ENCODE measurements around the gene MLH3. TPM values are rescaled to one million over a fixed set of nuclear protein-coding genes. Genes with fewer than 3 reads are reported as not detected.

The MLH3 gene
- total RNA-seq, 1 experiment from 2014 or later, result 23.0 TPM

DNA sequence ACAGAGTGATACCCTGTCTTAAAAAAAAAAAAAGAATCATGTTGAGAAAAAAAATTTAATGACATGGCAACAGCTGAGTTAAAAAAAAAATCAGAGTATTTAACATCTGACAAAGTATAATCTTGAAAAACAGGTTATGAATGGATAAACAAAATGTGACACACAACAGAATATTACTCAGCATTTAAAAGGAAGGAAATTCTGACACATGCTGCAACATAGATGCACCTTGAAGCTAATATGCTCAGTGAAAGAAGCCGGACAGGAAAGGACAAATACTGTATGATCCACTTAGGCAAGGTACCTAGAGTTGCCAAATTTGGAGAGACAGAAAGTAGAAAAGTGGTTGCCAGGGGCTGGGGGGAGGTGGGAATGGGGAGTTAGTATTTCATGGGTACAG, 67.9 kb downstream of the MLH3 start:
- no peak overlapping the region for H3K27ac Mint-ChIP-seq
- Histone ChIP-seq H3K14ac (ENCODE audit: insufficient read depth, low read length) (no peak overlapping the region), H3K9ac (ENCODE audit: extremely low read depth, insufficient read length, low read length) (no peak overlapping the region), H3K4me1 (ENCODE audit: insufficient read depth, low read length) (no peaks in the 10 kb centered on the region; the same call in 1 of the 2 replicates), H3K79me2 (ENCODE audit: insufficient read depth, low read length) (no peaks in the 10 kb centered on the region), H3K56ac (ENCODE audit: insufficient read length, low read depth, low read length) (no peak overlapping the region), H3K4ac (ENCODE audit: low read depth, low read length) (no peak overlapping the region), H3K18ac (ENCODE audit: insufficient read length, low read depth, low read length) (no peak overlapping the region), H3K9me3 (ENCODE audit: control insufficient read depth, low read depth, low read length) (no peaks in the 10 kb centered on the region), H2BK12ac (ENCODE audit: insufficient read length, low read depth, low read length) (no peak overlapping the region), H4K5ac (ENCODE audit: insufficient read length, low read depth, low read length) (no peak overlapping the region), H2AFZ (ENCODE audit: low read length) (no peak overlapping the region), H2AK5ac (ENCODE audit: insufficient read length, low read length) (no peak overlapping the region), H2BK15ac (ENCODE audit: low read depth, low read length) (no peak overlapping the region), H3K79me1 (ENCODE audit: insufficient read depth, low read depth, low read length, poor library complexity, severe bottlenecking) (no peaks in the 10 kb centered on the region), H2BK120ac (ENCODE audit: low read depth, low read length, poor library complexity, severe bottlenecking) (no peak overlapping the region), H3K27ac (ENCODE audit: insufficient read length, low read depth, low read length) (no peak overlapping the region), H4K91ac (ENCODE audit: insufficient read length, low read depth, low read length) (no peak overlapping the region), H3K27me3 (ENCODE audit: insufficient read depth, low read length) (no peaks in the 10 kb centered on the region), H4K8ac (replicated peaks; ENCODE audit: insufficient read length, low read depth, low read length) (no peak overlapping the region), H3K23me2 (ENCODE audit: insufficient read length, low read depth, low read length, poor library complexity, severe bottlenecking) (no peaks in the 10 kb centered on the region), H2BK20ac (ENCODE audit: low read depth, low read length, poor library complexity, severe bottlenecking) (no peak overlapping the region), H2BK5ac (ENCODE audit: insufficient read length, low read length) (no peak overlapping the region), H4K20me1 (ENCODE audit: control insufficient read depth, insufficient read depth, insufficient read length) (no peaks in the 10 kb centered on the region), H3T11ph (ENCODE audit: low read length) (no peak overlapping the region), H3K23ac (ENCODE audit: insufficient read length, low read depth, low read length) (no peak overlapping the region), H3K4me2 (ENCODE audit: insufficient read depth, insufficient read length, low read length) (no peak overlapping the region)
- peaks cover 27 to 43% of the 10 kb centered on the region in 2 experiments for H3K4me1 Mint-ChIP-seq
- DNase-seq, result no peak
- no peak overlapping the region for H3K4me3 Mint-ChIP-seq
- no peaks in the 10 kb centered on the region for H3K9me3 Mint-ChIP-seq
- no peak for TF ChIP-seq CTCF (conservative IDR thresholded peaks at IDR 0.05)
- H3K36me3 Mint-ChIP-seq (ENCODE audit: insufficient read depth in 1 of 3, low read depth in 3 of 3), result no peaks in the 10 kb centered on the region; a peak in 1 of 7 replicates
- no peaks in the 10 kb centered on the region; the same call in 1 of the 2 replicates for H3K27me3 Mint-ChIP-seq (ENCODE audit: low read depth)
- no CpG with 5 or more reads among the region's 1 CpG for WGBS (ENCODE audit: extremely low coverage, insufficient read length, low lambda C conversion rate)

All from H9 (cell line).